KG1 (cell line): Measurements from ENCODE around the gene AS3MT.
A peak's percentile ranks its signal among the peaks of the same experiment; 100 is the strongest.
"Not testable (repeated sequence)": the region's sequence is repeated elsewhere in the genome, so short reads cannot be mapped to it uniquely, and the experiment has no call there.

Experiments
- DNase-seq: peaks from one replicate; lab custom pipeline; 2025; lab: John Stamatoyannopoulos, UW

AS3MT gene, protein sequence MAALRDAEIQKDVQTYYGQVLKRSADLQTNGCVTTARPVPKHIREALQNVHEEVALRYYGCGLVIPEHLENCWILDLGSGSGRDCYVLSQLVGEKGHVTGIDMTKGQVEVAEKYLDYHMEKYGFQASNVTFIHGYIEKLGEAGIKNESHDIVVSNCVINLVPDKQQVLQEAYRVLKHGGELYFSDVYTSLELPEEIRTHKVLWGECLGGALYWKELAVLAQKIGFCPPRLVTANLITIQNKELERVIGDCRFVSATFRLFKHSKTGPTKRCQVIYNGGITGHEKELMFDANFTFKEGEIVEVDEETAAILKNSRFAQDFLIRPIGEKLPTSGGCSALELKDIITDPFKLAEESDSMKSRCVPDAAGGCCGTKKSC

GRCh38 chr10:102869258-102870198 is at the start of gene AS3MT:
Gene AS3MT (plus strand): TSS chr10:102869470. CDS start chr10:102869593, 123 bp downstream.
- no peak for DNase-seq

- DNase-seq, result not testable (repeated sequence)
These were observed 49.3 kb upstream of the AS3MT start for GRCh38 chr10:102820008-102820407.

- no peak for DNase-seq
These were observed 47.0 kb upstream of the AS3MT start for GRCh38 chr10:102822222-102822621.

- DNase-seq, result no peak
These were observed 44.6 kb upstream of the AS3MT start for GRCh38 chr10:102824664-102825063.

DNA sequence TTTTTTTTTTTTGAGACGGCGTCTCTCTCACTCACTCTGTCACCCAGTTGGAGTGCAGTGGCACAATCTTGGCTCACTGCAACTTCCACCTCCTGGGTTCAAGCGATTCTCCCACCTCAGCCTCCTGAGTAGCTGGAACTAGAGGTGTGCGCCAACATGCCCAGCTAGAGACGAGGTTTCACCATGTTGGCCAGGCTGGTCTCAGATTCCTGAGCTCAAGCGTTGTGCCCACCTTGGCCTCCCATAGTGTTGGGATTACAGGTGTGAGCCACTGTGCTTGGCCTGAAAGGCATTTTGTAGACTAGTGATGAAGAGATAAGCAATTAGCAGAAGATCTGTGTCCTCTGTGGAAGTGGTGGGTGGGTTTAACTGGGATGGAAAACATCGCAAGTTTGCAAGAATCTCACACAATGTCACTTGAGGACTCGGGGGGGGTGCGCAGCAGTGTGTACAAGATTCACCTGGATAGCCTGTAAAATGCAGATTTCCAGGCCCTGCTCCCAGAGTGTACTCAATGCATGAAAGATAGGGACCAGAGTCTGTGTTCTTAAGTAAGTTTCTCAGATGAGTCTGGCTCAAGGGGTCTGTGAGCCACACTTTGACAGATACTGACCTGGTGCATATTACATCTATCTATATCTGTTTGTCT is 43.0 kb upstream of the AS3MT start:
- no peak for DNase-seq

GRCh38 chr10:102827597-102827975 is 41.7 kb upstream of the AS3MT start:
- DNase-seq, result no peak

- no peak for DNase-seq
These were observed 37.8 kb upstream of the AS3MT start for GRCh38 chr10:102831322-102832071.

DNA sequence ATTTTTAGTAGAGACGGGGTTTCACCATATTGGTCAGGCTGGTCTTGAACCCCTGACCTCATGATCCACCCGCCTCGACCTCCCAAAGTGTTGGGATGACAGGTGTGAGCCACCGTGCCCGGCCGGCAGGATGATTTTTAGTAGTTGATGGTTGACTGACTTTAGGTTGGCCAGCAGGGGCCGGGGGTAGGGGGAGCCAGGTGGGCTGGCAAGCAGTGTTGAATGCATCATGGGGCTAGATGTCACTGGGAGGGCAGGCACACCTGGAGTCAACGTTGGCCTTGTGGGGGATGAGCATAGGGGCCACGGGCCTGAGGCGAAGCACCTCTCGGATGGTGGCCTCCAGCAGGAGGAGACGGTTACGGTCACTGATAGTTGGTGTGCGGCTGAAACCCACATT is 37.0 kb upstream of the AS3MT start:
- no peak for DNase-seq

DNA sequence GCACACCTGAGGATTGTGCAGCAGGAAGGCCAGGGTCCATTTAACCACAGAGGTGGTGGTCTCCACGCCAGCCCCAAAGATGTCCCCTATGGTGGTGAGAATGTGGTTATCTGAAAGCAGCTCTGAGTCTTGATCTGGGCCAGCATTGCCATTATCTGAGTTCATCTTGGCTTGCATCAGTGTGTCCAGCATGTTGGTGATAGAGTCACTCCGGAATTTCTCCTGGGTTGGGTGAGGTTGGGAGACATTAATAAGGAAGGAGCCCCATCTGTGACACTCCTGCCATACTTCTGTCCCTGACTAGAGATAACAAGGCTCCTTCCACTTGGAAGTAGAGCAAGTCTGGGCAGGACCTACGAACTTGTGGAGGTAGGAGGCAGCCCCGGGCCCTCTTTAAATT is 36.3 kb upstream of the AS3MT start:
- no peak for DNase-seq

- no peak for DNase-seq
These were observed 35.1 kb upstream of the AS3MT start for GRCh38 chr10:102834143-102834542.

DNA sequence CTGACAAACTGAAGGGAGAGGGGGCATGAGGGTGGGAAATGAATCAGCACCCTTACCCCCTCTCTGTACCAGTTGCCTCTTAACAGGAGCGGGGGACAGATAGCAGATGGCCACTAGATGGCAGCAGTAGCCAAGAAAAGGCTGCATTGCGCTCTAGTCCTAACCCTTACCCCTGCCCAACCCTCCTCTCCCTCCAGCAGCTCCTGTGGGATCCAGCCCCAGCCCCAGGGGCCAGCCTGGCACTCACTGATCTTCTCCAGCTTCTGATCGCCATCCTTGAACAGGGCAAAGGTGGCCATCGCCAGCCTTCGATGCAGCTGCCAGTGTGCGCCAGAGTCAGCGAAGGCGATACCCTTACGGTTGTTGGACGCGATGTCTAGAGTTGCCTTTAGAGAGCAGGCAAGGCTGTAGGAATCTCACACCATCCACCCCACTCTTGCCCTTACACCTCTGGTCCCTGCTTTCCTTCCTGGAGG is 34.2 kb upstream of the AS3MT start:
- peak; percentile 39 for DNase-seq

- no peak for DNase-seq
These were observed 32.0 kb upstream of the AS3MT start, which contains the start of gene CYP17A1 for GRCh38 chr10:102837230-102837721. Gene CYP17A1 (minus strand): TSS chr10:102837413. CDS start chr10:102837361, 52 bp downstream.

- not testable (repeated sequence) for DNase-seq
These were observed 30.9 kb upstream of the AS3MT start for GRCh38 chr10:102838276-102838927.

DNA sequence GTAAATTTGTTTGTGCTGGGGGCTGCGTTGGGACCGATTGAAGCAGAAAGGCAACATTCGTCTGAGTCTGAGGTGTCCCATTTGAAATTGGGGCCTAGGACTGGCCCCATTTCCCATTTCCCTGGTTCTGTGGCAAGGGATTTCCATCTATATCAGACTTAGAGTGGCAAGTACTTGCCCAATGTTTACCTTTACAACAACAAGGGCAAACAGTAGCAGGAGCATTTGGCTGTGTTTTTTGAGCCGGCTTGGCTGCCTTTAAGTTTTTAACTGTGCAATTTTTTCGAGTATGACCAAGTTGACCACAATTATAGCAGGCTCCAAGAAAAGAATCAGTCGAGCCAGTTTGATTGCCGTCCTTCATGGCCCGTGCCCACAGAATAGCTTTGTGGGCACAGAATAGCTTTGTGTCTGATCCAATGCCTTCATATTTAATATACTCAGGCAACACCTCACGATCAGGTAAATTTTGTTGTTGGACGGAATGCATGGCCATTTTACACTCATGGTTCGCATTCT is 27.4 kb upstream of the AS3MT start:
- DNase-seq, result no peak

DNA sequence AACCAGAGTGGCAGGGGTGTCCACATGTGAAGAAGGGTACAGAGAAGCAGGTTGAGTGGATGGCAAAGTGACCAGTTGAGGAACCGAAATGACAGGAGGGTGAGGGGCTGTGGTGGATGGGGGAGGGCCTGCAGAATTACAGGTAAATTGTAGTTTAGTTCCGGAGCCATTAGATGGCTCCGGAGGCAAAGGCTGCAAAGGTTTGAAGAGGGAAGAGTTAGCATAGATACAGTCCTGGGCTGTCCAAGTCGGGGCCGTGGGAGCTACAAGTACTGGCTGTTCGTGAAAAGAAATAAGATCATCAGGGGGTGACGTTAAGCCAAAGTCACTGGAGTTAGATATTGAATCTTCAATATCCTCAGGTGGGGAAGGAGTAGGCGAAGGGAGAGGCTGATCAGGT is 26.1 kb upstream of the AS3MT start:
- not testable (repeated sequence) for DNase-seq

DNA sequence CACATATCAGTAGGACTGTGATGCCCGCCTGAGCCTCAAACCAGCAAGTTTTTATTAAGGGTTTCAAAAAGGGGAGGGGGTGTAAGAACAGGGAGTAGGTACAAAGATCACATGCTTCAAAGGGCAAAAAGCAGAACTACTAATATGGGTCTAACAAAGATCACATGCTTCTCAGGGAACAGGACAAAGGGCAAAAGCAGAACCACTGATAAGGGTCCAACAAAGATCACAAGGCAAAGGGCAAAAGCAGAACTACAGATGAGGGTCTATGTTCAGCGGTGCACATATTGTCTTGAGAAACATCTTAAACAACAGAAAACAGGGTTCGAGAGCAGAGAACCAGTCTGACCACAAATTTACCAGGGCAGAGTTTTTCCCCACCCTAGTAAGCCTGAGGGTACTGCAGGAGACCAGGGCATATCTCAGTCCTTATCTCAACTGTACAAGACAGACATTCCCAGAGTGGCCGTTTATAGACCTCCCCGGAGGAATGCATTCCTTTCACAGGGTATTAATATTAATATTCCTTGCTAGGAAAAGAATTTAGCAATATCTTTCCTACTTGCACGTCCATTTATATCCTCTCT is 25.0 kb upstream of the AS3MT start:
- not testable (repeated sequence) for DNase-seq

DNA sequence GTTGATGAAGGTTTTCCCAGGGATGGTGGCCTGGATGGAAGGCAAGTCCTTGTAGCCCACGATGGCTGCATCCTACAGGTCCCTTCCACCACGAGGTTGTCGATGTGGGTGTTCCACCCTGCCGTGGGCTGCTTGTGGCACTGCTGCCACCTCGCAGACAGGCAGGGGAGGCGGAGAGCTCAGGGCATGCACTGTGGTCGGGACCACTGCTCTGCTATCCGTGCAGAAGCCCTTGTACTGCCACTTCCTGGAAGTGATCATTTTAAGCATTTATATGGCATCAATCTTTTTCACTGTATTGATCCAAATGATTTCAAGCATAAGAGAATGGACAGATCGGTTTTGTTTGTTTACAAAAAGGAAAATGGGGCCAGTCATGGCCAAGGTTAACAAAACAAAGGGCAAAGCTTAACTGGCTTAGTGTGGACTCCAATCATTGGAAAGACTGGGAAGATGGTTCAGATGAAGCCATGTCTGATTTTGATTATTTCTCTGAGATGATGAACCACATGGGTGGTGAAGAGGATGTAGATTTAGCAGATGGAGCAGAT is 23.8 kb upstream of the AS3MT start:
- no peak for DNase-seq

DNA sequence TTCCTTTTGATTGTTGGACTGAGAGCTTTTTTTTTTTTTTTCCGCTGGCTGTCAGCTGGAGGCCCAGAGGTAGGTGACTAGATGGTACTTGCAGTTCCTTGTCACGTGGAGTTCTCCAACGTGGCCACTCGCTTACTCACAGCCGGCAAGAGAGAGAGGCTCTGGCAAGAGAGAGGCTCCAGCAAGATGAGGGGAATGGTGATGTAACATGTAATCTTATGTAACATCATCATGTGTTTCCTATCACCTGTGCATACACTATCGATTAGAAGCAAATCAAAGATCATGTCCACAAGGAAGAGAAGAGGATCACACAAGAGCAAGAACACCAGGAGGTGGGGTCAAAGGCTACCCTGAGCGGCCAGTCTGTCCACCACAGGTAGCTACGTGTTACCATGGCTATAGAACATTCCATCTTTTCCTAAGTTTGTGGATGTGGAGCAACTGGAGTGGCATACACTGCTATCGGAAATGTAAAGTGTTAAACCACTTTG is 19.2 kb upstream of the AS3MT start:
- DNase-seq, result no peak

DNA sequence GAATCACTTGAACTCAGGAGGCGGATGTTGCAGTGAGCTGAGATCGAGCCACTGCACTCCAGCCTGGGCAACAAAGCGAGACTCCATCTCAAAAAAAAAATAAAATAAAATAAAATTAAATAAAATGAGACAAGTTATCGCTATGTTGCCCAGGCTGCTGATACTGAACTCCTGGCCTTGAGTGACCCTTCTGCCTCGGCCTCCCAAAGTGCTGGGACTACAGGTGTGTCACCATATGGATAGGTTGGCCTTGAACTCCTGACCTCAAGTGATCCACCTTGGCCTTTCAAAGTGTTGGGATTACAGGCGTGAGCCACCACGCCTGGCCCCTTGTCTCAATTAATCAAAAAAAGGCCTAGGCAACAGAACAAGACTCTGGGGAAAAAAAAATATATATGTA is 16.0 kb upstream of the AS3MT start:
- DNase-seq, result not testable (repeated sequence)
